ENCODE measurements around the gene TNFRSF1B. TPM values are rescaled to one million over a fixed set of nuclear protein-coding genes. Genes with fewer than 3 reads are reported as not detected.

TNFRSF1B gene
- polyA plus RNA-seq, 3 donors = 436 to 761 (median 450) TPM

DNA sequence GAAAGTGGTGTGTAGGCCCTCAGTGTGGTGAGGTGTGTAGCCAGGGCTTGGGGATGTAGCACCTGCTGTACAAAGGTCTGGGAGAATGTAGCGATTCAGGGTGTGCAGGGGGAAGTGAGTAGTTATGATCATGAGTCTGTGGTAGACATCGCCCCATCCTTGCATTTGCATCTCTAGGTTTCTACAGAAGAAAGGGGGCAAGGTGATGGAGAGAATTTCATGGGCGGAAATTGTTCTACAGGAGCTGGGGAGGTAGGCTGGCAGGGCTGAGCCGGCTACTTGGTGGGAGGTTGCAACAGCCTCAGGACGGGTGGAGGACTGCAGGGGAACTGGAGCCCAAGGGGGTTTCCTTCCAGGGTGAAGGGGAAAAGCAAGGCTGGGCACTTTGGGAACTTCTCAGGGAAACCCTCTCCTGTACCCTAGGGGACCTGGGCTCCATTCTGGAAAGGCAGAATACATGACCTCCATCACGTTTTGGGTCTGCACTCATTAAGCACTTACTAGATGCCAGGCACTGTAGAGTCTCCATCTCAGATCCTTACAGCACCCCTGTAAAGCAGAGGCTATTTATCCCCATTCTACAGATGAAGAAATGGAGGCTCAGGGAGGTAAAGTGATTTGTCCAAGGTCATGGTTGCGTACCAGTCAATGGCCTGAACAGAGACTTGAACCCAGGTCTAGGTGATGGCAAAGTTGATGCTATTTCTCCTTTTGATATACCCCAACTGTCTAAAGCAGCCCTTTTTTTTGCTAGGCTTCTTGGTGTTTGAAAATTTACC, 14.5 kb upstream of the TNFRSF1B start:
- peak in 2 of 3 donors; percentile 58 to 86 for DNase-seq
- peak overlapping the region in 1 of 3 experiments; percentile 42 for H3K4me3 ChIP-seq (replicated peaks in 1 of 3; ENCODE audit: low read depth in 2 of 3, low read length in 3 of 3)
- peak overlapping the region; percentile 31 for H3K4me2 ChIP-seq (replicated peaks; ENCODE audit: extremely low read depth, low read length, poor library complexity, severe bottlenecking)
- Mint-ChIP-seq H3K27me3 (ENCODE audit: low read depth in 3 of 3) (peaks cover 0 to 2% (median 2%) of the 10 kb centered on the region in 3 donors), H3K4me3 (peak overlapping the region; percentile 48 to 67), H3K4me1 (peaks cover 92% of the 10 kb centered on the region), H3K36me3 (peaks cover 17 to 20% of the 10 kb centered on the region in 2 donors), H3K27ac (peak overlapping the region; percentile 99 to 100 (median 100)), H3K9me3 (peaks cover 3 to 17% (median 12%) of the 10 kb centered on the region in 7 donors)
- H3K27me3 ChIP-seq (ENCODE audit: control insufficient read depth in 2 of 2, insufficient read depth in 2 of 2, low read length in 2 of 2) = no peaks in the 10 kb centered on the region
- peak overlapping the region; percentile 77 for H3K9ac ChIP-seq (ENCODE audit: insufficient read depth, low read length, poor library complexity, severe bottlenecking)
- H3K27ac ChIP-seq (ENCODE audit: low read depth in 1 of 2, low read length in 2 of 2) = peak overlapping the region; percentile 98 to 100
- H2AFZ ChIP-seq (ENCODE audit: insufficient read depth, low read depth, low read length, poor library complexity, severe bottlenecking) = no peak overlapping the region
- TF ChIP-seq, protein P1, sequence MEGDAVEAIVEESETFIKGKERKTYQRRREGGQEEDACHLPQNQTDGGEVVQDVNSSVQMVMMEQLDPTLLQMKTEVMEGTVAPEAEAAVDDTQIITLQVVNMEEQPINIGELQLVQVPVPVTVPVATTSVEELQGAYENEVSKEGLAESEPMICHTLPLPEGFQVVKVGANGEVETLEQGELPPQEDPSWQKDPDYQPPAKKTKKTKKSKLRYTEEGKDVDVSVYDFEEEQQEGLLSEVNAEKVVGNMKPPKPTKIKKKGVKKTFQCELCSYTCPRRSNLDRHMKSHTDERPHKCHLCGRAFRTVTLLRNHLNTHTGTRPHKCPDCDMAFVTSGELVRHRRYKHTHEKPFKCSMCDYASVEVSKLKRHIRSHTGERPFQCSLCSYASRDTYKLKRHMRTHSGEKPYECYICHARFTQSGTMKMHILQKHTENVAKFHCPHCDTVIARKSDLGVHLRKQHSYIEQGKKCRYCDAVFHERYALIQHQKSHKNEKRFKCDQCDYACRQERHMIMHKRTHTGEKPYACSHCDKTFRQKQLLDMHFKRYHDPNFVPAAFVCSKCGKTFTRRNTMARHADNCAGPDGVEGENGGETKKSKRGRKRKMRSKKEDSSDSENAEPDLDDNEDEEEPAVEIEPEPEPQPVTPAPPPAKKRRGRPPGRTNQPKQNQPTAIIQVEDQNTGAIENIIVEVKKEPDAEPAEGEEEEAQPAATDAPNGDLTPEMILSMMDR (IDR thresholded peaks at IDR 0.05) = no peak
- no peaks in the 10 kb centered on the region for H3K36me3 ChIP-seq (replicated peaks in 1 of 2; ENCODE audit: control insufficient read depth in 1 of 2, insufficient read depth in 2 of 2, low read length in 2 of 2)
- WGBS (ENCODE audit: insufficient coverage) = 20% methylated on average over 5 of the region's 7 CpGs
- no peaks in the 10 kb centered on the region for H4K20me1 ChIP-seq (ENCODE audit: insufficient read depth, low read length)
- peaks cover 0 to 7% of the 10 kb centered on the region in 2 donors for H3K9me3 ChIP-seq (replicated peaks in 1 of 2; ENCODE audit: control insufficient read depth in 1 of 2, insufficient read depth in 1 of 2, low read length in 2 of 2)
- H3K4me1 ChIP-seq (ENCODE audit: control insufficient read depth in 1 of 2, insufficient read depth in 2 of 2, low read length in 2 of 2) = peaks cover 86 to 97% of the 10 kb centered on the region in 2 donors
- intact Hi-C loops (cut with micrococcal nuclease) = loop anchor here in 1 of 2 donors (2.0 kb wide), 1 partner anchor 20 kb away; no protein-coding TSS in a partner anchor
- H3K79me2 ChIP-seq (ENCODE audit: insufficient read depth, low read length) = peaks cover 7% of the 10 kb centered on the region

DNA sequence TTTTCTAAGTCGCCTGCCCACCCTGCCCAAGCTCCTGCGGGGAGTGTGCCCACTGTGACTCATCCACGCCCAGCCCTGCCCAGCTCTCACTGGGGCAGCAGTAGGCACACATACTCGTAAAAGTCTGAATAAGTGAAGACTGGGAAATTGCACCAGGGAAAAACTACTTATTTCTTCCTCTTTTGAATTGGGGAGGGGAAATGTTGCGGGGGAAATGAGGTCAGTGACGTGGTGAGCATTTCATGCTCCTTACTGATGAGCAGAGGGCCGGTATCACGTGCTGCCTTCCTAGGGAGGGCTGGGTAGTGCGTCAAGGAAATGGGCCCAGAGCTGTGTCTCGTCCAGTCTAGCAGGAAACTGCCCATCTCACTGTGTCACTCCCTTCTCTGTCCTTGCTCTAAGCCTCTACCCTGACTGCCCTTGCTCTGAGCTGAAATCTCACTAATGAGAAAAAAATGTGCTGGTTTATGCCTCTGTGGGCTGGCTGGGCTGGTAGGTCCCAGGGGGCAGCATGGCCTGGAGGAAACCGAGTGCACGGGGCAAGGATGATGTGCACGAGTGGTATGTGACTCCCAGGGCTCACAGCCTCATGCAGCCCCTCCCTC, 13.5 kb upstream of the TNFRSF1B start:
- H3K27ac Mint-ChIP-seq = peak overlapping the region; percentile 99 to 100 (median 100)
- Histone ChIP-seq H3K9ac (ENCODE audit: insufficient read depth, low read length, poor library complexity, severe bottlenecking) (peak overlapping the region; percentile 77), H4K20me1 (ENCODE audit: insufficient read depth, low read length) (no peaks in the 10 kb centered on the region), H3K27ac (ENCODE audit: low read depth in 1 of 2, low read length in 2 of 2) (peak overlapping the region; percentile 98 to 100), H3K9me3 (replicated peaks in 1 of 2; ENCODE audit: control insufficient read depth in 1 of 2, insufficient read depth in 1 of 2, low read length in 2 of 2) (peaks cover 0 to 7% of the 10 kb centered on the region in 2 donors), H3K4me3 (replicated peaks in 1 of 3; ENCODE audit: low read depth in 2 of 3, low read length in 3 of 3) (peak overlapping the region in 1 of 3 experiments; percentile 42), H2AFZ (ENCODE audit: insufficient read depth, low read depth, low read length, poor library complexity, severe bottlenecking) (no peak overlapping the region), H3K4me2 (replicated peaks; ENCODE audit: extremely low read depth, low read length, poor library complexity, severe bottlenecking) (peak overlapping the region; percentile 38), H3K27me3 (ENCODE audit: control insufficient read depth in 2 of 2, insufficient read depth in 2 of 2, low read length in 2 of 2) (no peaks in the 10 kb centered on the region), H3K4me1 (ENCODE audit: control insufficient read depth in 1 of 2, insufficient read depth in 2 of 2, low read length in 2 of 2) (peaks cover 86 to 97% of the 10 kb centered on the region in 2 donors), H3K79me2 (ENCODE audit: insufficient read depth, low read length) (peaks cover 7% of the 10 kb centered on the region), H3K36me3 (replicated peaks in 1 of 2; ENCODE audit: control insufficient read depth in 1 of 2, insufficient read depth in 2 of 2, low read length in 2 of 2) (no peaks in the 10 kb centered on the region)
- intact Hi-C loops (cut with micrococcal nuclease) = loop anchor here in 1 of 2 donors (2.0 kb wide), 1 partner anchor 20 kb away; no protein-coding TSS in a partner anchor
- DNase-seq = peak; percentile 98 to 100 (median 99)
- peaks cover 92% of the 10 kb centered on the region for H3K4me1 Mint-ChIP-seq
- H3K36me3 Mint-ChIP-seq = peaks cover 17 to 20% of the 10 kb centered on the region in 2 donors
- 43% methylated on average over 3 of the region's 13 CpGs for WGBS (ENCODE audit: insufficient coverage)
- H3K4me3 Mint-ChIP-seq = peak overlapping the region; percentile 48 to 80
- H3K9me3 Mint-ChIP-seq = peaks cover 3 to 17% (median 12%) of the 10 kb centered on the region in 7 donors
- TF ChIP-seq, protein P1 (IDR thresholded peaks at IDR 0.05) = no peak
- peaks cover 0 to 2% (median 2%) of the 10 kb centered on the region in 3 donors for H3K27me3 Mint-ChIP-seq (ENCODE audit: low read depth in 3 of 3)
